Fibroblast of mammary gland (primary cell): Measurements from ENCODE around the gene ADAMTS7.
"Not testable (repeated sequence)": the region's sequence is repeated elsewhere in the genome, so short reads cannot be mapped to it uniquely, and the experiment has no call there.

Source experiments
- DNase-seq: peaks from one replicate; pipeline ENCODE4 v3.0.0-alpha.2; 2010; ENCODE audit warnings: low read depth
- H3K4me3 ChIP-seq: 2 replicates; pipeline ENCODE4 v1.5.1; 2011; ENCODE audit warnings: low read depth, mild to moderate bottlenecking, low read length, moderate library complexity; ENCODE audit not compliant: control insufficient read depth
- TF ChIP-seq, protein P1 (sequence below): conservative IDR thresholded peaks from 2 replicates; pipeline ENCODE4 v1.5.1; 2011; ENCODE audit warnings: low read depth, low read length, inconsistent platforms; ENCODE audit not compliant: control insufficient read depth, insufficient read depth

Gene ADAMTS7

DNA sequence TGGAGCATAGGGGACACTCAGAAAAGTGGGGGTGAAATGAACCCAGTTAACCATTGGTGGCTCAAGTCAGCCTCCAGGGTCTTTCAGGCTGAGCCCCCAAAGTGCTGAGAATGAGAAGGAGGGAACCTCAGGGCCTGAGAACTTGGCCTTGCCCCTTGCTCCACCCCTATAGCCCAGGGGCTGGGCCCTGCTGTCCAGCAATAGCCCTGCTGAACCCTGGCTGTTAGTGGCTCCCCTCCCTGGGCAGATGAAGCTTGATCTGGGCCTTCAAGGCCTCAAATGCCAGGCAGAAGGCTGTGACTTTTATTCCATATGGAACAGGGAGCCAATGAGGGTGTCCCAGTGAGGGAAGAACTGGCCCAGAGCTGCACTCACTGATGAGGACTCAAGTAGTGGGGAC is 16.2 kb downstream of the ADAMTS7 start:
- TF ChIP-seq, protein P1, sequence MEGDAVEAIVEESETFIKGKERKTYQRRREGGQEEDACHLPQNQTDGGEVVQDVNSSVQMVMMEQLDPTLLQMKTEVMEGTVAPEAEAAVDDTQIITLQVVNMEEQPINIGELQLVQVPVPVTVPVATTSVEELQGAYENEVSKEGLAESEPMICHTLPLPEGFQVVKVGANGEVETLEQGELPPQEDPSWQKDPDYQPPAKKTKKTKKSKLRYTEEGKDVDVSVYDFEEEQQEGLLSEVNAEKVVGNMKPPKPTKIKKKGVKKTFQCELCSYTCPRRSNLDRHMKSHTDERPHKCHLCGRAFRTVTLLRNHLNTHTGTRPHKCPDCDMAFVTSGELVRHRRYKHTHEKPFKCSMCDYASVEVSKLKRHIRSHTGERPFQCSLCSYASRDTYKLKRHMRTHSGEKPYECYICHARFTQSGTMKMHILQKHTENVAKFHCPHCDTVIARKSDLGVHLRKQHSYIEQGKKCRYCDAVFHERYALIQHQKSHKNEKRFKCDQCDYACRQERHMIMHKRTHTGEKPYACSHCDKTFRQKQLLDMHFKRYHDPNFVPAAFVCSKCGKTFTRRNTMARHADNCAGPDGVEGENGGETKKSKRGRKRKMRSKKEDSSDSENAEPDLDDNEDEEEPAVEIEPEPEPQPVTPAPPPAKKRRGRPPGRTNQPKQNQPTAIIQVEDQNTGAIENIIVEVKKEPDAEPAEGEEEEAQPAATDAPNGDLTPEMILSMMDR = no peak
- H3K4me3 ChIP-seq = no peak overlapping the region
- no peak for DNase-seq

DNA sequence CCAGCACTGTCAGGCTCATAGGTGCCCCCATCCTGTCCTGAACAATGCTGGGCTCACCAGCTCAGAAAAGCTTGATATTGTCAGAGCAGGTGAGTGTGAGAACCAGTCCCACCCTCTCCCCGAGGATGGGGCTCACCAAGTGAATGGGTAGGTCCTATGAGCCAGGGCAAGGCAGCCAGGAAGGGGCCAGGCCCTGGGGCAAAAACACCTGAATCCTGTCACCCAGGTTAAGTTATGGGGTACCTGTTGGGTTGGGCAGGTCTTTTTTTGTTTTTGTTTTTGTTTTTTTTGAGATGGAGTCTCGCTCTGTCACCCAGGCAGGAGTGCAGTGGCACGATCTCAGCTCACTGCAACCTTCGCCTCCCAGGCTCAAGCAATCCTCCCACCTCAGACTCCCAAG is 16.8 kb downstream of the ADAMTS7 start:
- DNase-seq, H3K4me3 ChIP-seq: not testable (repeated sequence)

DNA sequence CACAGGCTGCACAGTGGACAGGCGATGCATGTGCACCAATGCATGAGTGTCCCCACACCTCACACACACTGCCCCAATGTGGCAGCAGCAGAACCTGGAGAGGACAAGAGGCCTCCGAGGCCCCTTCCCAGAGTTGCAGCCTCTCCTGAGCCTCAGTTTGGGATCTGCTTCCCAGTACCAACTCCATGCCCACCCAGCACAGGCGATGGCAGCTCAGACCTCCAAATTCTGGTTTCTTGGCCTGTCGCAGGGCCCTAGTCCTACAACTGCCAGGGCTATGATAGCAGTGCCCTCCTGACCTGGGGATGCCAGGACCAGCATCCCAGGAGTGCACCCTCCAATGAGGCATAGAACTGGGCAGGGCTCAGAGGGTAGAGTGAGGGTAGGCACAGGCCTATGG is 19.9 kb downstream of the ADAMTS7 start:
- TF ChIP-seq, protein P1 = no peak
- H3K4me3 ChIP-seq = no peak overlapping the region

DNA sequence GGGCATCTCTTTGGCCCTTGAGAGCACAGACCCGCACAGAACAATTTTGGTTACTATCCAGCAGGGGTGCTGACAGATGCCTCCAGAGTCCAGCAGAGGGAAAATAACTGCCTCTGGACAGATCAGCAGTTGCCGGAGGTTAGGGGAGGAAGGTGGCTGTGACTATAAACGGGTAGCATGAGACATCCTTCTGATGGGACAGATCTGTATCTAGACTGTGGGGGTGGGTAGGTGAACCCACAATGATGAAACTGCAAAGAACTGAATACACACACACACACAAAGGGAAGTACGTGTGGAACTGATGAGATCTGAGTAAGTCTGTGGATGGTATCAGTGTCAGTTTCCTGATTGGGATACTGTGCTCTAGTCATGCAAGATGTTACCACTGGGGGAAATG is 21.2 kb downstream of the ADAMTS7 start:
- TF ChIP-seq, protein P1 = no peak
- no peak overlapping the region for H3K4me3 ChIP-seq
- no peak for DNase-seq

More for the DNA sequence above, 19.9 kb downstream of the ADAMTS7 start:
- no peak for DNase-seq

DNA sequence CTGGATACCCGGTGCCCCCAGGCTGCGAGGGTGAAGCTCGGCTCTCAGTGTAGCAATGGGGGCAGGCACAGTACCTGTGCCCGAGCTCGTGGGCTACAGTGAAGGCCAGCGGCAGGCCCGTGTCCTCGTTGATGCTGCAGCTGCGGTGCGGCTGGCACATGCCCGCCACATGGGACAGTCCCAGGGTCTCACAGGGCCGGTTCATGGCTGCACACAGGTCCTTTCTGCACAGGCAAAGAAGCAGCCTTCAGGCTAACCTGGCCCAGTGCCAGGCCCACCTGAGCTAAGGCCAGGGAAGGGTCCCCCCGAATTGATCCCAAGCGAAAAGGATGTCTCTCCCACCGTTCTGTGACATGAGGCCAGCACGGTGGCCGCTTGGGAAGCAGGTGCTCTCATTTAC is 21.6 kb downstream of the ADAMTS7 start:
- H3K4me3 ChIP-seq = no peak overlapping the region
- TF ChIP-seq, protein P1 = no peak
- DNase-seq = no peak

DNA sequence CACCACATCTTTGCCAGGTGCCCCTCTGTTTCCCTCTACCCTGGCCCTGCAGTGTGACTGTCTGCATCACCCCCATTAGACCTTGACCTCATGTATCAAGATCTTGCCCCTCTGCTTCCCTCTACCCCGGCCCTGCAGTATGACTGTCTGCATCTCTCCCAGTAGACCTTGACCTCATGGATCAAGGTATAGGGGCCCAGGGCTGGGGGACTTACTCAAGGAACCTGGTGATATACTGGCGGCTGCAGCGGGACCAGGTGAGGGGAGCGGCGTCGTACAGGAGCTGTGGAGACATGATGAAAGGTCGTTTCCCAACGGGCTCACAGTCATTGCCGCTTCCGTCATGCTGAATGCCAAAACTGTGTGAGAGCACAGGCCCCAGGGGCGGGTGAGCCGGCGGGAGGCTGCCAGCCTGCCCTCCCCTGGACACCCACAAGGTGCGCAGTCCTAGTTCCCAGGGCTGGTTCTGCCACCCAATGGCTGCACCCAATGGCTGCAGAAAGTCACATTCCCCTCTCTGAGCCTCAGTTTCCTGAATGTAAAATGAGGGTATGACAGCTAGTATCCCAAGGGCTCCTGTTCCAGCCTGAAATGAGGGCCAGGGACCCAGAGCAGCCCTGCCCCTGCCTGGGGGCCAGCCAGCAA is 23.1 kb downstream of the ADAMTS7 start:
- TF ChIP-seq, protein P1 = no peak
- no peak for DNase-seq
- no peak overlapping the region for H3K4me3 ChIP-seq

DNA sequence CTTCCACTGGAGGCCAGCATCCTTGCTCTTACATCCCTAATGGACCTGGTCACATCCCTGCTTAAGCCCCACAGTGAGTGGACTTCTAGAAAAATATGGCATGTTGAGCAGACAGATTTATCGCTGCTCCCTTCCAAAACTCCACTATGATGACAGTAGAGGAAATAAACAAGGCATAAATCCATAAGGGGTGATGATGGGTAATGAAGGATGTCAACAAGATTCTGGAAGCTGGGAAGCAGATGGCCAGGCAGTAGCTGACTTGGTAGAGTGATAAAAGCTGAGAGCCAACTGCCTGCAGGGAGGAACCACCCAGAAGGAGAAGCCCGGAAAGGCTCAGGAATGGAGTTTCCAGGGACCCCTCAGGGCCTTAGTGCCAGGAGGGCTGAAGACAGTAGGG is 28.9 kb downstream of the ADAMTS7 start:
- DNase-seq, H3K4me3 ChIP-seq: not testable (repeated sequence)

DNA sequence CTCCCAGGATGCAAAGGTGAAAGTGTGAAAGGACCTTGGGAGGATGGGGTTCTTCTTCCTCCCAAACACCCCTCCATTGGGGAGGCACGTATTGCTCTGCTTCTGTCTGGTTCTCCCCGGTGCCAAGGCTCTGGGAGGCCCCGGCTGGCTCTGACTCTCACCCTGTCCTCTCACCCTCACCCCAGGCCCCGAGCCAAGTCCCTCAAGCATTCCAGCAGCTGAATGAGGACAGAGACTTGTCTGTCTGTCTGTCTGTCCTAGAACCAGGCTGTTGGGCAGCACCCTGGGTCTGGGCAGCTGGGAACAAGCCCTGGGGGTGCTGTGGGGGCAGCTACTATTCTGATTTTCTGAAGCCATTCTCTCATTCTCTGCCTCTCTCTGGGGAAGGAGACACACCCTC is 29.9 kb downstream of the ADAMTS7 start:
- not testable (repeated sequence) for H3K4me3 ChIP-seq, DNase-seq

DNA sequence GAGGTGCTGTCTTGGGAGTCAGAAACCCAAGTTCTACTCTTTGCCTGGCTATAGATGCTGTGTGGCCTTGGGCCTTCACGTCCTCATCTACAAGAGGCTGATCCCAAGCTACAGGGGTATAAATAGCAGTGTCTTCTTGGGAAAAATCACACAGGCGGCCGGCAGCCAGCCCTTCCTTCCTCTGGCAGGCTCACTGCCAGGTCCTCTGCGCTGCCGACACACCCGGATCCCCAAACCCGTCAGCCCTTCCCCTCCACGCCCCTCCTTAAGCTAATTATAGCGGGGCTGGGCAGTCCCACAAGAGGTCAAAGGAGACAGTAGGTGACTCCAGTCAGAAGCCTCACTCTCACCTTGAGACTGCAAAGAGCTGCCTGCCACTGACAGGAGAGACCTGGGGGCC is 31.3 kb downstream of the ADAMTS7 start:
- H3K4me3 ChIP-seq, DNase-seq: not testable (repeated sequence)

DNA sequence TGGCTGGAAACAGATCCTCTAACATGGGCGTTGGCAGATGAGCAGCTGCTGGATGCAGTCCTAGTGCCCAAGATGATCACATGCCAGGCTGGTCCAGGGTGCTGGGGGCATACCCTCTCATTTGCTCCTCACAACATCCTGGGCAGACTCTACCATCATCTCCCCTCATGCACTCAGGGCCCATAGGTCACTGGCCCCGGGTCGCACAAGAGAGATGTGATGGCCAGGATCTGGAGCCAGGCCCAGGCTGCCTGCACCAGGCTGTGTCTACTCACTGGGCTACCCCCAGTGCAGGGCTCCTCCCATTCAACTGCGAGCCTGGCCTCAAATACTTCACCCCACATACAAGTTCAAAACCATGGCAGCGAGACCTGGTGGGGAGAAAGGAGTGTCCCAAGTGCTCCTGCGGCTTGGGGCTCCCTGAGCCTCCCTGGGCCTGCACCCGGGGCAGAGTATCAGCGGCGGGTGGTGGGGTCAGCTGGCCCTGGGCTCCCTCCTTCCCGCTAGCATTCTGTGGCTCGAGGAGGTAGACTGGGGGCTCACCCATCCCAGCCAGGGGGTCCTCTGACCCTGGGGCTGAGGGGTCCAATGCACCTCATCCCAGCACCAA is 32.0 kb downstream of the ADAMTS7 start:
- not testable (repeated sequence) for H3K4me3 ChIP-seq, DNase-seq
